ENCODE measurements around the gene ADRA2C.

- TF ChIP-seq POLR2A (IDR thresholded peaks at IDR 0.05) (no peak), CTCF (IDR thresholded peaks at IDR 0.05) (no peak)
Observed at GRCh38 chr4:3729188-3729881, 36.9 kb upstream of the ADRA2C start.
